AG04449 (cell line): Measurements from ENCODE around the gene FUT8.

Experiments
- CTCF ChIA-PET: fragments of 350-600 bp; formaldehyde crosslinking; extraction: SDS; loops from one replicate; lab custom pipeline; 2021; ENCODE audit warnings: antibody characterized with exemption; lab: Yijun Ruan, JAX
- POLR2A ChIA-PET: fragments of 400-600, 350-600 bp; formaldehyde crosslinking; extraction: SDS; loops from one replicate; lab custom pipeline; 2020; ENCODE audit warnings: antibody characterized with exemption, inconsistent platforms; lab: Yijun Ruan, JAX
- DNase-seq: peaks from one replicate; pipeline ENCODE4 v3.0.0-alpha.2; 2010; ENCODE audit warnings: low read depth, low spot score
- H3K4me3 ChIP-seq: 2 replicates; pipeline ENCODE4 v1.5.1; 2011; ENCODE audit warnings: low read depth, mild to moderate bottlenecking, control low read depth, low read length
- CTCF ChIP-seq: IDR thresholded peaks from one replicate; pipeline ENCODE4 v1.5.1; 2011; ENCODE audit warnings: mild to moderate bottlenecking, moderate library complexity, low read length, control low read depth, inconsistent platforms; ENCODE audit not compliant: insufficient read depth; ENCODE audit errors: missing control alignments

Gene FUT8

DNA sequence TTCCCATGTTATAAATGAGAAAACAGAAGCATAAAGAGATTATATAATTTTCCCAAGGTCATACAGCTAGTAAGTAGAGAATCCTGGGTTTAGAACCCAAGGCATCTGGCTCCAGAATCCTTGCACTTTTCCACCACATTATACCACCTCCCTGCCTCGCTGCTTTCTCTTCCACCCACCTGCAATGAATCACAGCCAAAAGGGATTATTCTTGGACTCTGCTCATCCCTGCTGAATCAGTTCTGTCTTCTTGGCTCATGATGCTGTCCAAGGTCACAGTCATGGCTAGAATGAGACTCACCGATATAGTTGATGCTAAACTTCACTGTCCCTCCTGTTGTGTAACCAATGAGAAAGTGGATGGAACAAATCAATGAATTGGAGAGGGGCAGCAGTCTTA is 356.6 kb downstream of the FUT8 start:
- H3K4me3 ChIP-seq: no peak overlapping the region
- TF ChIP-seq CTCF: no peak
- POLR2A ChIA-PET: no interaction called here
- CTCF ChIA-PET: no interaction called here
- DNase-seq: no peak

DNA sequence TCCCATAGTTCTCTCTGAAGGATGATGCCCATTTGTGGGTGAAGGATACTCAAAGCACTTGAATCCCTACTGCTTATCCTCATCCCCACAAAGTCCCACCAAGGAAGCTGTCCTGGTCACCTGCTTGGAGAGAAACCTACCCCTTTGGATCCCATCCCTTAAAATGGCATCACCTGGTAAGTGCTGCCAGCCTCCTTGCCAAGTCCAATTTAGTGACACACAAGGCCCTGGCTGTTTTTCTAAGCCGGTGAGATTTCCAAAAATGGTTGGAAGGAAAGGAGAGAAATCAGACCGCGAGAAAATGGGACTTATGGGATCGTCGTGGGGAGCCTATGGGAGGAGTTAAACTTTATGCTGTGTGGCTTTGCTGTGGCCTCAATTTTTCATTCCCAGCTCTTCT is 358.2 kb downstream of the FUT8 start:
- ChIA-PET POLR2A (no interaction called here), CTCF (interaction anchor here (1.3 kb wide), 1 partner anchor 12 kb away, joined by 4 read pairs; no protein-coding TSS in a partner anchor)
- no peak for TF ChIP-seq CTCF
- DNase-seq: no peak
- no peak overlapping the region for H3K4me3 ChIP-seq

GRCh38 chr14:65771271-65771670 is 358.7 kb downstream of the FUT8 start:
- ChIA-PET CTCF (interaction anchor here (1.3 kb wide), 1 partner anchor 12 kb away, joined by 4 read pairs; no protein-coding TSS in a partner anchor), POLR2A (no interaction called here)
- TF ChIP-seq CTCF: no peak
- no peak for DNase-seq
- no peak overlapping the region for H3K4me3 ChIP-seq

DNA sequence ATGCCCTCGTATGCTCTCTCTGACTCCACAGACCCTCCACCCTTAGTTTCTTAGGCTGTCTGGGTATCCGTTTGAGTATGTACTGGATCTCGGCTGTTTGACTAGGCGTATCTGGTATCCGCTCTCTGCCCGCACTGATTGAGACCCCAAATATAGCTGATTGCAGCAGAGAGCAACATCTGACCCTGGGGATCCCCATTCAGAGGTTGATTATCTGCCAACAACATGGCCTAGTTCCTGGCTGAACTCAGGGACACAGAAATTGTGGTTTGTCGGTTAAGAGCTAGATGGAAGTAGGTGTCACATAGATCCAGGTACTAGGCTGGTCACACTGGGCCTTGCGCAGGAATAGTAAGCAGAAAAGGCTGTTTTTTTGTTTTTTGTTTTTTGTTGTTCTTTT is 359.9 kb downstream of the FUT8 start:
- H3K4me3 ChIP-seq: no peak overlapping the region
- DNase-seq: no peak
- ChIA-PET POLR2A (no interaction called here), CTCF (no interaction called here)
- no peak for TF ChIP-seq CTCF

GRCh38 chr14:65772921-65773574 is 360.5 kb downstream of the FUT8 start:
- no peak for DNase-seq
- H3K4me3 ChIP-seq: no peak overlapping the region
- TF ChIP-seq CTCF: no peak
- ChIA-PET POLR2A (no interaction called here), CTCF (no interaction called here)

DNA sequence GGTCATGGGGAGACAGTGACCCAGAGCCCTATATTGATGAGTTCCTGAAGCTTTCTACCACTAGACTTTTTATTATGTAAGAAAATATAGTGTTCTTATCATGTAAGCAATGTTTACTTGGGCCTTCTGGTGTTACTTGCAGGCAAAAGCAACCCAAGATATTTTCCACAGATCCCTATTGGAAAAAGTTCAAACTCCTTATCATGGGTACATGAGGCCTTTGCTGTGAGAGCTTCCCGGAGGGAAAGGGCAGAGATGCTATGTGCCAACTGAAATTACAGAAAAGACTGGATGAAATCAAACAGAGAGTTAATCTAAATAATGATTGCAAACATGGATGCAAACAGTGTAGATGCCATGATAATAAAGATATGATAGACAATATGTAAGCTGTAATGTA is 361.5 kb downstream of the FUT8 start:
- DNase-seq: no peak
- POLR2A ChIA-PET: no interaction called here
- no peak overlapping the region for H3K4me3 ChIP-seq
- CTCF ChIA-PET: no interaction called here
- no peak for TF ChIP-seq CTCF
